Caki2 (cell line): ENCODE measurements around the gene ADAMTS6. TPM values are rescaled to one million over a fixed set of nuclear protein-coding genes. Genes with fewer than 3 reads are reported as not detected.
"Not testable (repeated sequence)": the region's sequence is repeated elsewhere in the genome, so short reads cannot be mapped to it uniquely, and the experiment has no call there.

Experiments
- DNase-seq: peaks from one replicate; pipeline ENCODE4 v3.0.0-alpha.2; 2015; ENCODE audit warnings: low read depth
- in situ Hi-C: cut with HindIII; loops from 2 replicates; pipeline ENCODE4 v1.10.0; 2016; ENCODE audit warnings: low sequenced_read_pairs, low pct_unique_long_range_greater_than_20kb, mixed read lengths
- total RNA-seq: library from RNA; depleted of rRNA; stranded (reverse); fragments of >200 nt; shearing (Covaris generic); gene quantifications from 2 replicates; pipeline ENCODE4 v1.2.3, GENCODE V29; 2014; ENCODE audit warnings: low replicate concordance

ADAMTS6 gene
- total RNA-seq, 1 experiment from 2014 or later: not detected

- DNase-seq: no peak
- in situ Hi-C loops: no loop called here
Measured at GRCh38 chr5:65191554-65192135, 290.1 kb downstream of the ADAMTS6 start.

GRCh38 chr5:65190328-65191053 is 291.2 kb downstream of the ADAMTS6 start:
- no peak for DNase-seq
- in situ Hi-C loops: no loop called here

GRCh38 chr5:65186646-65187227 is 295.0 kb downstream of the ADAMTS6 start:
- no peak for DNase-seq

GRCh38 chr5:65185468-65185867 is 296.3 kb downstream of the ADAMTS6 start:
- in situ Hi-C loops: no loop called here
- DNase-seq: no peak

More at GRCh38 chr5:65186646-65187227, 295.0 kb downstream of the ADAMTS6 start:
- in situ Hi-C loops: no loop called here

GRCh38 chr5:65184780-65185179 is 296.9 kb downstream of the ADAMTS6 start:
- no peak for DNase-seq
- in situ Hi-C loops: no loop called here

GRCh38 chr5:65174231-65174630 is 307.5 kb downstream of the ADAMTS6 start:
- DNase-seq, in situ Hi-C loops: not testable (repeated sequence)

- in situ Hi-C loops: no loop called here
- DNase-seq: no peak
Measured at GRCh38 chr5:65173130-65173525, 308.6 kb downstream of the ADAMTS6 start.

- DNase-seq: no peak
- in situ Hi-C loops: no loop called here
Measured at GRCh38 chr5:65172486-65173129, 309.1 kb downstream of the ADAMTS6 start.

- DNase-seq: no peak
- in situ Hi-C loops: no loop called here
Measured at GRCh38 chr5:65171645-65172044, 310.1 kb downstream of the ADAMTS6 start.

GRCh38 chr5:65163698-65164097 is 318.0 kb downstream of the ADAMTS6 start:
- in situ Hi-C loops: no loop called here
- peak; percentile 26 for DNase-seq

- DNase-seq: no peak
- in situ Hi-C loops: no loop called here
Measured at GRCh38 chr5:65161655-65162054, 320.1 kb downstream of the ADAMTS6 start.

- in situ Hi-C loops: no loop called here
- peak; percentile 18 for DNase-seq
Measured at GRCh38 chr5:65157906-65158603, 323.7 kb downstream of the ADAMTS6 start.

- in situ Hi-C loops: no loop called here
- no peak for DNase-seq
Measured at GRCh38 chr5:65156933-65157332, 324.8 kb downstream of the ADAMTS6 start.

- in situ Hi-C loops: no loop called here
- no peak for DNase-seq
Measured at GRCh38 chr5:65152131-65152530, 329.6 kb downstream of the ADAMTS6 start.

GRCh38 chr5:65151614-65152013 is 330.1 kb downstream of the ADAMTS6 start:
- no peak for DNase-seq
- in situ Hi-C loops: no loop called here

GRCh38 chr5:65150599-65151304 is 331.0 kb downstream of the ADAMTS6 start:
- in situ Hi-C loops: no loop called here
- DNase-seq: no peak

GRCh38 chr5:65149827-65150226 is 331.9 kb downstream of the ADAMTS6 start:
- in situ Hi-C loops: no loop called here
- no peak for DNase-seq
